Progenitor cell of endocrine pancreas (in vitro differentiated cells): ENCODE results near the gene HYDIN. TPM values are rescaled to one million over a fixed set of nuclear protein-coding genes. Genes with fewer than 3 reads are reported as not detected.

Experiments used
- DNase-seq: peaks from one replicate; pipeline ENCODE4 v3.0.0; 2021; ENCODE audit warnings: low spot score; ENCODE audit not compliant: unreplicated experiment
- H3K27ac Mint-ChIP-seq: 2 replicates; pipeline ENCODE4 v1.8.0; 2021; ENCODE audit warnings: mild to moderate bottlenecking, moderate library complexity, mixed read lengths
- H3K27me3 Mint-ChIP-seq: 2 replicates; pipeline ENCODE4 v1.8.0; 2021; ENCODE audit warnings: mixed read lengths
- H3K36me3 Mint-ChIP-seq: 2 replicates; pipeline ENCODE4 v1.8.0; 2022; ENCODE audit warnings: mixed read lengths; ENCODE audit not compliant: insufficient read depth
- H3K4me1 Mint-ChIP-seq: 2 replicates; pipeline ENCODE4 v1.8.0; 2021; ENCODE audit warnings: low read depth, mixed read lengths
- H3K4me3 Mint-ChIP-seq: 2 replicates; pipeline ENCODE4 v1.8.0; 2021; ENCODE audit warnings: low read depth, mild to moderate bottlenecking, moderate library complexity, mixed read lengths
- H3K9me3 Mint-ChIP-seq: 2 replicates; pipeline ENCODE4 v1.8.0; 2021; ENCODE audit warnings: low read depth, mixed read lengths
- CTCF ChIP-seq: fragments of 200-600 bp; sonication (generic); IDR thresholded peaks from one replicate; pipeline ENCODE4 v1.5.0; 2021; ENCODE audit warnings: antibody characterized with exemption, mild to moderate bottlenecking; ENCODE audit not compliant: unreplicated experiment
- total RNA-seq: library from RNA; stranded (reverse); gene quantifications from 2 replicates; pipeline ENCODE4 v1.2.1, GENCODE V29; 2021

HYDIN gene
- total RNA-seq, 1 donor from 2014 or later, result 21.7 TPM

GRCh38 chr16:70786020-70786755 lies 444.3 kb downstream of the HYDIN start:
- Mint-ChIP-seq H3K27me3 (no peaks in the 10 kb centered on the region), H3K9me3 (no peaks in the 10 kb centered on the region), H3K4me1 (peaks cover 8% of the 10 kb centered on the region), H3K4me3 (no peak overlapping the region), H3K27ac (no peak overlapping the region), H3K36me3 (peaks cover 15% of the 10 kb centered on the region)
- no peak for TF ChIP-seq CTCF
- no peak for DNase-seq

GRCh38 chr16:70784692-70785555 lies 445.6 kb downstream of the HYDIN start:
- Mint-ChIP-seq H3K9me3 (no peaks in the 10 kb centered on the region), H3K4me1 (no peaks in the 10 kb centered on the region), H3K36me3 (peaks cover 17% of the 10 kb centered on the region), H3K27me3 (no peaks in the 10 kb centered on the region), H3K27ac (no peak overlapping the region), H3K4me3 (no peak overlapping the region)
- DNase-seq, result no peak
- no peak for TF ChIP-seq CTCF

GRCh38 chr16:70782237-70782636 lies 448.3 kb downstream of the HYDIN start:
- peaks cover 20% of the 10 kb centered on the region for H3K36me3 Mint-ChIP-seq
- H3K27ac Mint-ChIP-seq, result no peak overlapping the region
- H3K4me3 Mint-ChIP-seq, result no peak overlapping the region
- DNase-seq, result no peak
- H3K4me1 Mint-ChIP-seq, result no peaks in the 10 kb centered on the region
- H3K9me3 Mint-ChIP-seq, result no peaks in the 10 kb centered on the region
- no peaks in the 10 kb centered on the region for H3K27me3 Mint-ChIP-seq
- TF ChIP-seq CTCF, result no peak

- Mint-ChIP-seq H3K27ac (no peak overlapping the region), H3K4me1 (no peaks in the 10 kb centered on the region), H3K36me3 (peaks cover 20% of the 10 kb centered on the region), H3K4me3 (no peak overlapping the region), H3K9me3 (no peaks in the 10 kb centered on the region), H3K27me3 (no peaks in the 10 kb centered on the region)
- TF ChIP-seq CTCF, result no peak
- no peak for DNase-seq
Observed at GRCh38 chr16:70781800-70782199, 448.7 kb downstream of the HYDIN start.

GRCh38 chr16:70780546-70780945 lies 450.0 kb downstream of the HYDIN start:
- no peaks in the 10 kb centered on the region for H3K4me1 Mint-ChIP-seq
- peaks cover 20% of the 10 kb centered on the region for H3K36me3 Mint-ChIP-seq
- DNase-seq, result no peak
- no peak overlapping the region for H3K27ac Mint-ChIP-seq
- H3K9me3 Mint-ChIP-seq, result no peaks in the 10 kb centered on the region
- TF ChIP-seq CTCF, result no peak
- no peak overlapping the region for H3K4me3 Mint-ChIP-seq
- H3K27me3 Mint-ChIP-seq, result no peaks in the 10 kb centered on the region
